Measurements from ENCODE around the gene KLHDC4.

KLHDC4 gene

GRCh38 chr16:87701505-87701921 lies 64.3 kb downstream of the KLHDC4 start:
- H3K4me3 ChIP-seq (ENCODE audit: low read depth, low read length), result no peak overlapping the region
- TF ChIP-seq, protein P1, sequence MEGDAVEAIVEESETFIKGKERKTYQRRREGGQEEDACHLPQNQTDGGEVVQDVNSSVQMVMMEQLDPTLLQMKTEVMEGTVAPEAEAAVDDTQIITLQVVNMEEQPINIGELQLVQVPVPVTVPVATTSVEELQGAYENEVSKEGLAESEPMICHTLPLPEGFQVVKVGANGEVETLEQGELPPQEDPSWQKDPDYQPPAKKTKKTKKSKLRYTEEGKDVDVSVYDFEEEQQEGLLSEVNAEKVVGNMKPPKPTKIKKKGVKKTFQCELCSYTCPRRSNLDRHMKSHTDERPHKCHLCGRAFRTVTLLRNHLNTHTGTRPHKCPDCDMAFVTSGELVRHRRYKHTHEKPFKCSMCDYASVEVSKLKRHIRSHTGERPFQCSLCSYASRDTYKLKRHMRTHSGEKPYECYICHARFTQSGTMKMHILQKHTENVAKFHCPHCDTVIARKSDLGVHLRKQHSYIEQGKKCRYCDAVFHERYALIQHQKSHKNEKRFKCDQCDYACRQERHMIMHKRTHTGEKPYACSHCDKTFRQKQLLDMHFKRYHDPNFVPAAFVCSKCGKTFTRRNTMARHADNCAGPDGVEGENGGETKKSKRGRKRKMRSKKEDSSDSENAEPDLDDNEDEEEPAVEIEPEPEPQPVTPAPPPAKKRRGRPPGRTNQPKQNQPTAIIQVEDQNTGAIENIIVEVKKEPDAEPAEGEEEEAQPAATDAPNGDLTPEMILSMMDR (IDR thresholded peaks at IDR 0.05; ENCODE audit: borderline replicate concordance, insufficient read depth, low read depth, low read length), result no peak

DNA sequence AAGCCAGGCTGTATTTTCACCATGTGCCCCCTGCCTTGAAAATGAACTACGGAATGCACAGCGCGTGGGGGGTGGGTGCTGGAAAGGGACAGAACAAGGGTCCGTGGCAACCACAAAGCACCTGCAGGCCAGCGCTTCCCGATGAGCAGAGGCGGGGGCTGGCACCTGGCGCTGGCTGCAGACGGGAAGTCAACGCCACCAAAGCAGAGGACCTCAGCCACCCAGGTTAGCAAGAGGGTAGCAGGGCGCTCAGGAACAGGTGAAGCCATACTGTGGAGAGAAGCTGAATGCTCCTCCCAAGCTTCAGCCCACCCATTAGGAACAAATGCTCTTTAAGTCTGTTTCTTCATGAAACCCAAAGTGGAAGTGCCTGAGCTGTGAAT lies 64.7 kb downstream of the KLHDC4 start:
- TF ChIP-seq, protein P1 (IDR thresholded peaks at IDR 0.05; ENCODE audit: borderline replicate concordance, insufficient read depth, low read depth, low read length), result no peak
- H3K4me3 ChIP-seq (ENCODE audit: low read depth, low read length), result no peak overlapping the region

- no peak overlapping the region for H3K4me3 ChIP-seq (ENCODE audit: low read depth, low read length)
- TF ChIP-seq, protein P1 (IDR thresholded peaks at IDR 0.05; ENCODE audit: borderline replicate concordance, insufficient read depth, low read depth, low read length), result no peak
Measured at GRCh38 chr16:87700406-87701077, 65.2 kb downstream of the KLHDC4 start.

DNA sequence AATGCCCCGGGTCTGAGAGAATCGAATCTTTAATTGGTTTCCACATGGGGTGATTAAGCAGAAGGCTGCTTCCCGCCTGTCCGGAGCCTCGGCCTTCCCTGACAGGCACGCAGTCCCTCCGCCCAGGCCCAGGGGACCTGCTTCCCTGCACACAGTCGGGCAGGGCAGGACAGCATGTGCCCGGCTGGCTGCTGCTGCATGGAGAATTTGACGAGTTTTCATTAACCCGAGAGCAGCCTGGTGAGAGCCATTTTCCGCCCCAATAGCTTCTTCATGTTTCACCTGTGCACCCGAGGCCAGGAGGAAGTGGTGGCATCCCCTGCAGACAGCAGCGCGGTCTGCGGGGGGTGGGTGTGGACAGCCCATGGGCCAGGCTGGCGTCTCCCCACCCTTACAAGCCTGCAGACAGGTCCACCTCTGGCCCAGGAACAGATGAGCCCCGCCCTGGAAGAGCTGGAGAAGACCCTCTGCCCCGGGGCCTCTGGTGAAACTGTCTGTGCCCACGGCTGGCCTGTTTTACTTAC lies 67.0 kb downstream of the KLHDC4 start:
- TF ChIP-seq, protein P1 (IDR thresholded peaks at IDR 0.05; ENCODE audit: borderline replicate concordance, insufficient read depth, low read depth, low read length), result no peak
- H3K4me3 ChIP-seq (ENCODE audit: low read depth, low read length), result no peak overlapping the region

DNA sequence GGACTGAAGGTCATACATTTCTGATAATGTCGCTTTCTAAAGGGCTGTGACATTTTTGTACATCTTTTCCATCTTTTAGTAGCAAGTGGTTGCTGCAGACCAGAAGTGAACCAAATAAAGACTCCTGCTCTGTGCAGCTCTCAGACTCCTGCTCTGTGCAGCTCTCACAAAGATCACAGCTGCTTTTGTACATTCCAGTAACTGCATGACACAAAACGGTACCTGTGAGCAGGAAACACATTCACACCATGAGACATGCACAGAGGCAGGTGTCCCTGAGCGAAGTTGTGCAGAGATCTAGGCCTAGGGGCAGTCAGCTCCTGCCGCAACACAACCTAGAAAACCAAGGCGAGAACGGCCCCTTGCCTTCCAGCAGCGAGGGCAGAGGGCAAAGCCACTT lies 67.5 kb downstream of the KLHDC4 start:
- no peak overlapping the region for H3K4me3 ChIP-seq (ENCODE audit: low read depth, low read length)
- TF ChIP-seq, protein P1 (IDR thresholded peaks at IDR 0.05; ENCODE audit: borderline replicate concordance, insufficient read depth, low read depth, low read length), result no peak

DNA sequence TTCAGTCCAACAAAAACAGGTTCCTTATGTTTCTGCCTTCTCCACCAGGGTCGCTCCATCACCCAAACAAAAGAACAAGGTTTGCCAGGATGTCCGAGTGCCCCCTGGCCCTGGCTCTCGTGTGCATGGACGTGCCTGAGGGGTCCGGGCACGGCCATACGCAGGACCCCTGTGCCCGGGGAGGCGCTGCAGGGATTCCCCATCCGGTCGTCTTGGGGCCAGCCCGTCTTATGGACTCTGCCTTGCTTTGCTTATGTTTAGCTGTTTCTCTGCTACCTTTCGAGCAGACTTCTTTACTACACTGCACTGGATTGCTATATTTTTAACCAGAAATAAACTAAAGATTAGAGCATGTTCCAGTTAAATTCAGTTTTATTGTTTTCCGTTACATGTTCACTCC lies 68.0 kb downstream of the KLHDC4 start:
- H3K4me3 ChIP-seq (ENCODE audit: low read depth, low read length), result no peak overlapping the region
- TF ChIP-seq, protein P1 (IDR thresholded peaks at IDR 0.05; ENCODE audit: borderline replicate concordance, insufficient read depth, low read depth, low read length), result no peak

GRCh38 chr16:87697256-87697655 lies 68.5 kb downstream of the KLHDC4 start:
- TF ChIP-seq, protein P1 (IDR thresholded peaks at IDR 0.05; ENCODE audit: borderline replicate concordance, insufficient read depth, low read depth, low read length), result no peak

More at GRCh38 chr16:87697256-87697655, 68.5 kb downstream of the KLHDC4 start:
- no peak overlapping the region for H3K4me3 ChIP-seq (ENCODE audit: low read depth, low read length)
